Heart left ventricle (tissue), 16 donors: ENCODE data around the gene POLD4. TPM values are rescaled to one million over a fixed set of nuclear protein-coding genes. Genes with fewer than 3 reads are reported as not detected.

Experiments used
- ATAC-seq, 4 donors: fragments of 200-7000 bp; cut with Tn5 transposase; one replicate each; pipeline ENCODE4 v1.9.1; 2020 to 2022; ENCODE audit warnings: moderate library complexity in 4 of 4, mild to moderate bottlenecking in 3 of 4, moderate number of reproducible peaks in 1 of 4
- DNase-seq, 5 donors: peaks; one replicate each; pipeline ENCODE4 v3.0.0-alpha.2; 2020
- H3K27ac ChIP-seq, 12 donors: fragments of 200-600 bp; sonication (generic) in 4 of 12; one replicate each; pipeline versions ENCODE4 v1.5.0 to v1.8.0; 2016 to 2022; ENCODE audit warnings: mild to moderate bottlenecking in 2 of 12
- H3K27me3 ChIP-seq, 9 donors: fragments of 200-600 bp; sonication (generic) in 2 of 9; one replicate each; pipeline versions ENCODE4 v1.5.1 to v1.8.0; 2016 to 2022; ENCODE audit warnings: mild to moderate bottlenecking in 3 of 9
- H3K36me3 ChIP-seq, 9 donors: fragments of 200-600 bp; sonication (generic) in 2 of 9; one replicate each; pipeline versions ENCODE4 v1.5.0 to v1.8.0; 2018 to 2022; ENCODE audit warnings: mild to moderate bottlenecking in 2 of 9
- H3K4me1 ChIP-seq, 12 donors: fragments of 200-600 bp; sonication (generic) in 4 of 12; one replicate each; pipeline versions ENCODE4 v1.5.0 to v1.8.0; 2016 to 2022; ENCODE audit warnings: mild to moderate bottlenecking in 3 of 12
- H3K4me3 ChIP-seq, 12 donors: fragments of 200-600 bp; sonication (generic) in 4 of 12; one replicate each; pipeline versions ENCODE4 v1.5.0 to v1.8.0; 2017 to 2022; ENCODE audit warnings: mild to moderate bottlenecking in 9 of 12, moderate library complexity in 4 of 12
- H3K9me3 ChIP-seq, 12 donors: fragments of 200-600 bp; sonication (generic) in 4 of 12; one replicate each; pipeline versions ENCODE4 v1.5.0 to v1.8.0; 2016 to 2022; ENCODE audit warnings: mild to moderate bottlenecking in 1 of 12
- POLR2A ChIP-seq, 2 donors: fragments of 450-650 bp; IDR thresholded peaks; one replicate each; pipeline ENCODE4 v1.6.1; 2017; ENCODE audit warnings: antibody characterized with exemption in 2 of 2, mild to moderate bottlenecking in 2 of 2, moderate library complexity in 2 of 2
- WGBS, 4 donors: extraction: QIAGEN DNeasy Blood & Tissue Kit in 2 of 4; methylation state at CpG; one replicate each; pipeline versions ENCODE4 v1.1.5 to v1.1.7; 2013 to 2018; 5-methylcytosine and 5-hydroxymethylcytosine counted together
- intact Hi-C, 10 donors: fragments of 100-400 bp; cut with DNase I; formaldehyde crosslinking; loops; one replicate each; pipeline versions ENCODE4 v1.11.1 to v1.14.2; 2022
- polyA plus RNA-seq, 2 donors: library from polyadenylated mRNA; stranded (reverse); fragments of 200-250 nt; gene quantifications; one replicate each; pipeline ENCODE4 v1.2.3, GENCODE V29; 2013
- total RNA-seq, 9 donors: library from RNA; depleted of rRNA in 2 of 9; stranded (reverse); fragments of >200 nt in 2 of 9; fragmentation: NEBNext Ultra II Directional in 3 of 9; extraction: Animal tissue kit (Norgen Biotek cat#: 25700) in 3 of 9; gene quantifications; one replicate each; pipeline versions ENCODE4 v1.1.0 to v1.2.4, GENCODE V29; 2016 to 2023
- TF ChIP-seq, protein P1 (sequence below), 12 donors: fragments of 200-600 bp; sonication (generic) in 4 of 12; IDR thresholded peaks; one replicate each; pipeline versions ENCODE4 v1.5.0 to v1.8.0; 2018 to 2022; ENCODE audit warnings: antibody characterized with exemption in 12 of 12, mild to moderate bottlenecking in 5 of 12
- donor health status: ischemic (EF 13 %, LVEDD 7.1; RV severe dilation, severe dysfunction).
- donor health status: healthy with polysubstance abuse.
- donor health status: DM: no; HTN: yes; CAD: no.
- donor health status: DM: no; HTN: no; CAD: no.
- donor health status: ischemic (EF 25% LVEDD 6.9; RV normal size, moderate dysfunction).
- donor health status: ischemic (EF 25% LVEDD 5.7; RV mildly dilated, moderate dysfunction).
- donor health status: healthy.
- donor health status: DM: yes; HTN: yes; CAD: no.
- donor health status: ischemic (EF 35%, LVEDD 5.7; RV mildly dilated, moderate dysfunction).
- donor health status: nonischemic (EF 11% LVEDD 7.7; RV severe dilation, severe dysfunction).
- donor health status: DM: yes; HTN: yes; CAD: no.
- donor health status: PGD.
- donor health status: ischemic (EF 29% LVEDD 5.4; RV normal size, mild dysfunction).
- donor health status: nonischemic (EF 23%, LVEDD 6.1; RV moderate dilation, normal function).

The POLD4 gene
- total and polyA plus RNA-seq, 11 donors: 36.0 to 164 (median 59.1) TPM

- H3K36me3 ChIP-seq: peaks cover 0 to under 1% (median 0%) of the 10 kb centered on the region in 9 donors
- no peak overlapping the region for H3K4me3 ChIP-seq
- H3K27ac ChIP-seq: peak overlapping the region in 1 of 12 donors; percentile 97
- H3K27me3 ChIP-seq: peaks cover 0 to 6% (median 0%) of the 10 kb centered on the region in 9 donors
- H3K9me3 ChIP-seq: no peaks in the 10 kb centered on the region
- DNase-seq: no peak
- H3K4me1 ChIP-seq: peaks cover 0 to 84% (median 46%) of the 10 kb centered on the region in 12 donors
- 61 to 72% (median 67%) methylated on average over 12 to 14 of the region's 14 CpGs for WGBS, 4 donors
- TF ChIP-seq POLR2A (IDR thresholded peaks at IDR 0.05): no peak
- no peak for ATAC-seq
- intact Hi-C loops: no loop called here
These were observed 17.2 kb upstream of the POLD4 start for GRCh38 chr11:67370351-67371076.

GRCh38 chr11:67369801-67370284 is 16.5 kb upstream of the POLD4 start:
- DNase-seq: no peak
- peaks cover 0 to 5% (median 0%) of the 10 kb centered on the region in 9 donors for H3K27me3 ChIP-seq
- 65 to 88% (median 83%) methylated on average over 11 to 12 of the region's 12 CpGs for WGBS, 4 donors
- H3K4me1 ChIP-seq: peaks cover 0 to 78% (median 46%) of the 10 kb centered on the region in 12 donors
- H3K9me3 ChIP-seq: no peaks in the 10 kb centered on the region
- no peak overlapping the region for H3K4me3 ChIP-seq
- intact Hi-C loops: no loop called here
- H3K36me3 ChIP-seq: peaks cover 0 to 7% (median 0%) of the 10 kb centered on the region in 9 donors
- H3K27ac ChIP-seq: peak overlapping the region in 1 of 12 donors; percentile 97
- ATAC-seq: no peak
- TF ChIP-seq POLR2A (IDR thresholded peaks at IDR 0.05): no peak
- TF ChIP-seq, protein P1, sequence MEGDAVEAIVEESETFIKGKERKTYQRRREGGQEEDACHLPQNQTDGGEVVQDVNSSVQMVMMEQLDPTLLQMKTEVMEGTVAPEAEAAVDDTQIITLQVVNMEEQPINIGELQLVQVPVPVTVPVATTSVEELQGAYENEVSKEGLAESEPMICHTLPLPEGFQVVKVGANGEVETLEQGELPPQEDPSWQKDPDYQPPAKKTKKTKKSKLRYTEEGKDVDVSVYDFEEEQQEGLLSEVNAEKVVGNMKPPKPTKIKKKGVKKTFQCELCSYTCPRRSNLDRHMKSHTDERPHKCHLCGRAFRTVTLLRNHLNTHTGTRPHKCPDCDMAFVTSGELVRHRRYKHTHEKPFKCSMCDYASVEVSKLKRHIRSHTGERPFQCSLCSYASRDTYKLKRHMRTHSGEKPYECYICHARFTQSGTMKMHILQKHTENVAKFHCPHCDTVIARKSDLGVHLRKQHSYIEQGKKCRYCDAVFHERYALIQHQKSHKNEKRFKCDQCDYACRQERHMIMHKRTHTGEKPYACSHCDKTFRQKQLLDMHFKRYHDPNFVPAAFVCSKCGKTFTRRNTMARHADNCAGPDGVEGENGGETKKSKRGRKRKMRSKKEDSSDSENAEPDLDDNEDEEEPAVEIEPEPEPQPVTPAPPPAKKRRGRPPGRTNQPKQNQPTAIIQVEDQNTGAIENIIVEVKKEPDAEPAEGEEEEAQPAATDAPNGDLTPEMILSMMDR (IDR thresholded peaks at IDR 0.05): no peak

GRCh38 chr11:67369275-67369674 is 15.9 kb upstream of the POLD4 start:
- WGBS, 4 donors: 87 to 91% (median 88%) methylated on average over 8 of the region's 8 CpGs
- H3K4me1 ChIP-seq: peaks cover 0 to 72% (median 41%) of the 10 kb centered on the region in 12 donors
- ATAC-seq (no peak), DNase-seq (no peak)
- H3K9me3 ChIP-seq: no peaks in the 10 kb centered on the region
- peaks cover 0 to 11% (median 0%) of the 10 kb centered on the region in 9 donors for H3K36me3 ChIP-seq
- no peak overlapping the region for H3K4me3 ChIP-seq
- peak overlapping the region in 1 of 12 donors; percentile 97 for H3K27ac ChIP-seq
- no peak for TF ChIP-seq POLR2A (IDR thresholded peaks at IDR 0.05)
- TF ChIP-seq, protein P1 (IDR thresholded peaks at IDR 0.05): no peak
- intact Hi-C loops: no loop called here
- H3K27me3 ChIP-seq: no peaks in the 10 kb centered on the region

DNA sequence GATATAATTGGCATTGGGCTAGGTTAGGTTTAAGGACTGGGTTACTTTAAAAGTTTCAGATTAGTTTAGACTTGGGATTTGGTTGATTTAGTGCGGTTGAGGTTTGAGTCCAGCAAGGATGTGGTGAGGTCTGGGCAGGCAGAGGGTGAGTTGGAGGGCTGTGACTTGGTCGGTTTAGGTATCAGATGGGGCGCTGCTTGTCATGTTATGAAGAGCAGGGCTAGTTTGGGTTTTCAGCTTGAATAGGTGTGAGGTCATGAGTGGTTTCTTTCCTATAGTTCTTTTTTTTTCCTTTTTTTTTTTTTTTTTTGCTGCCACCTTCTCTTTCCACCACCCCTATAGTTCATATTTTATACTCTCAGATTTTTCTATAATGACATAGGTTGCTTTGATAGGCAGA is 15.3 kb upstream of the POLD4 start:
- H3K36me3 ChIP-seq: peaks cover 0 to 11% (median 0%) of the 10 kb centered on the region in 9 donors
- no peak overlapping the region for H3K4me3 ChIP-seq
- peak overlapping the region in 1 of 12 donors; percentile 97 for H3K27ac ChIP-seq
- no peaks in the 10 kb centered on the region for H3K27me3 ChIP-seq
- intact Hi-C loops: no loop called here
- H3K9me3 ChIP-seq: no peaks in the 10 kb centered on the region
- peaks cover 0 to 66% (median 35%) of the 10 kb centered on the region in 12 donors for H3K4me1 ChIP-seq
- no peak for DNase-seq
- no peak for ATAC-seq
- TF ChIP-seq, protein P1 (IDR thresholded peaks at IDR 0.05): no peak
- no peak for TF ChIP-seq POLR2A (IDR thresholded peaks at IDR 0.05)
- WGBS, 4 donors: 86 to 91% (median 91%) methylated on average over 3 of the region's 3 CpGs
